Measurements from ENCODE around the gene ITGA5.

ITGA5 gene

DNA sequence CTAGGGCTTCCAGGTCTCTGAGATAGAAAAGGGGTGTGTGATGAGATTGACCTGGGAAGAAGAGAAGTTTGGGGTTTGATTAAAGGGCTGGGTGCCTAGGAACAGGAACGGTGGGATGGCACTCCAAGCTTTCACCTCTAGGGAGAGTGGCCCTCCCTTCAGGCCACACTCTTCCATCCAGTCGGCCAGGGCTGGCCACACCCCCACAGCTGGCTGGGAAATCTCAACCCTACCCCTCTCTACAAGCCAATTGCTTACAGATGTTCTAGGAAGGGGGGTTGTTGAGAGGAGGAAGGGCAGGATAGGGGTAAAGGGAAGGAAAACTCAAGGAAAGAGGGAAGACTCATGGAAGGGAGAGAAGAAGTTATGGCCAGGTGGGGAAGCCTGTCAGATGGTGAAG is 6.6 kb upstream of the ITGA5 start:
- TF ChIP-seq, protein P1, sequence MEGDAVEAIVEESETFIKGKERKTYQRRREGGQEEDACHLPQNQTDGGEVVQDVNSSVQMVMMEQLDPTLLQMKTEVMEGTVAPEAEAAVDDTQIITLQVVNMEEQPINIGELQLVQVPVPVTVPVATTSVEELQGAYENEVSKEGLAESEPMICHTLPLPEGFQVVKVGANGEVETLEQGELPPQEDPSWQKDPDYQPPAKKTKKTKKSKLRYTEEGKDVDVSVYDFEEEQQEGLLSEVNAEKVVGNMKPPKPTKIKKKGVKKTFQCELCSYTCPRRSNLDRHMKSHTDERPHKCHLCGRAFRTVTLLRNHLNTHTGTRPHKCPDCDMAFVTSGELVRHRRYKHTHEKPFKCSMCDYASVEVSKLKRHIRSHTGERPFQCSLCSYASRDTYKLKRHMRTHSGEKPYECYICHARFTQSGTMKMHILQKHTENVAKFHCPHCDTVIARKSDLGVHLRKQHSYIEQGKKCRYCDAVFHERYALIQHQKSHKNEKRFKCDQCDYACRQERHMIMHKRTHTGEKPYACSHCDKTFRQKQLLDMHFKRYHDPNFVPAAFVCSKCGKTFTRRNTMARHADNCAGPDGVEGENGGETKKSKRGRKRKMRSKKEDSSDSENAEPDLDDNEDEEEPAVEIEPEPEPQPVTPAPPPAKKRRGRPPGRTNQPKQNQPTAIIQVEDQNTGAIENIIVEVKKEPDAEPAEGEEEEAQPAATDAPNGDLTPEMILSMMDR (IDR thresholded peaks at IDR 0.05; ENCODE audit: insufficient read depth, missing control alignments) = no peak
- DNase-seq (ENCODE audit: insufficient read length, low spot score) = no peak
- FAIRE-seq = no peak

DNA sequence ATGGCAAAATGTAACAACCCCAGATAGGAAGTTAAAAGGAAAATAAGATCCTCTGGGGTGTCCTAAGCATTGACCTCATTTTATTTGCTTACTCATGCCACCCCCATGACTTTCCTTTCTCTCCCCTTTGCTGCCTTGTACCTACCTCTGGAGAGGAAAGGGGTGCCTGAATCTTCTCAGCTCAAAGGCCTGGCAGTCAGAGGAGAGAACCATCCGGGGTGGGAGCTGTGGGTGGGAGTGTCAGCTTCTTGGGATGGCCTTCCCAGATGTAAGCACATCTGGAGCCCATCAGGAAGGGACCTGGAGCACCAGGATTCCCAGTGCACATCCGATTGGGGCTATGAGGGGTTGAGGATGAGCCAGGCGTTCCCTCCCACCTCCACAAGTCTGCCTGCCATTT is 5.2 kb upstream of the ITGA5 start:
- TF ChIP-seq, protein P1 (IDR thresholded peaks at IDR 0.05; ENCODE audit: insufficient read depth, missing control alignments) = no peak
- no peak for FAIRE-seq

DNA sequence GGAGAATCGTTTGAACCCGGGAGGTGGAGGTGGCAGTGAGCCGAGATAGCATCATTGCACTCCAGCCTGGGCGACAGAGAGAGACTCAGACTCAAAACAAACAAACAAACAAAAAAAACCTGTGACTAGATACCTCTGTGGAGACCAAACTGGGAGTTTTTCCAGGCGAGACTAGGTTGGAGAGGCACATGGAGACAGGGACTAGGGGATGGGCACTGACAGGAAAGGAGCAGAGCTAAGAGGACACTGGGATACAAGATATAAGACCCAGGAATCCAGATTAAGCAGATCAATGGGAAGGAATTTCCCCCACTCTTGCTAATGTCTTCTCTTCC is 4.7 kb upstream of the ITGA5 start:
- DNase-seq (ENCODE audit: insufficient read length, low spot score) (no peak), FAIRE-seq (no peak)
- TF ChIP-seq, protein P1 (IDR thresholded peaks at IDR 0.05; ENCODE audit: insufficient read depth, missing control alignments) = no peak

More for the DNA sequence above, 5.2 kb upstream of the ITGA5 start:
- no peak for DNase-seq (ENCODE audit: insufficient read length, low spot score)

DNA sequence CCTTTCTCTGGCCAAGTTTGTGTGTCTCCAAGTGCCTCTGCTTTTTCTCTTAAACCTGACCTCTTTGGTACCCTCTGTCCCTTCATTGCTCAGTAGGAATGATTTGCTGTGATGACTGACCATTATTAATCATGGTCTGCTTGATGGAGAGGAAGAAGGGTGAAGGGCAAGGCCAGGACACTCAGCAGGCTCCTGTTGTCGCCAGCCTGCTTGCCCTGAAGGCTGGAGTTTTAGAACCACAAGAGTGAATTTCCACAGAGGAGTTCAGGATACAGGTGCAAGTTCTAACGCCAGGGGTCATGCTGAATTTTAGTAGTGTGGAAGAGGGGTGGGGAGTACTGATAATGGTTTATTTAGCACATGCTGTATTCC is 2.8 kb upstream of the ITGA5 start:
- no peak for FAIRE-seq
- TF ChIP-seq, protein P1 (IDR thresholded peaks at IDR 0.05; ENCODE audit: insufficient read depth, missing control alignments) = no peak
- no peak for DNase-seq (ENCODE audit: insufficient read length, low spot score)

DNA sequence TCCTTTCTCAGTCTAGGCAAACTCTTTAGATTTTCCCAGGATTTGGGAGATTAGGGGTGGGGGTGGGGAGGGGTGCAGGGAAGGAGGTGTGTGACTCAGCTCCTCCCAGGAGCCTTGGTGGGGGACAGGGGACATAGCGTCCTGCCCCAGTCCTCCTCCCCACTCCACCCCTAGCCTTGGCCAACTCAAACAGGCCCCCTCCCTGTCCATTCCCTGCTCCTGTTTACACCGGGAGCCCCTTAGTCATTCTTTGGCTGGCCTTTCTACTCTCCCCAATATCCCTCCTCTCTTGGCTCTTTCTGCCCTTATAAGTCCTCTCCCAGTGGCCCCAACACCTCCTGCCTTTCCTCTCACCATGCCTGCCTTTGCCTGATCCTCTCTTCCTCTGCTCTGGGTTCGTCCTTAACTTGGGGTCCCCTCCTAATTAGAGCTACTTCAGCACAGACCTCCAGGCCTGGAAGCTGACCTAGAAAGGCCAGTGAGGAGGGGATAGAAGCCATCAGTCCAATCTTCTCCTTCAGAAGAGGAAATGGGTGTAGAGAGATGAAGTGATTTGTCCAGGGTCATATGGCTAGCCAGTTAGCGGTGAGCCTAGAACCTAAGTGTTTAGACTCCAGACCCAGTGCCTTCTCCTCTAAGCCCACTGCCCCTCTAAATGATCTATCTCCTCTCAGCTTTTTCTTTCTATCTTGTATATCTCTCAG is 2.3 kb upstream of the ITGA5 start:
- no peak for DNase-seq (ENCODE audit: insufficient read length, low spot score)
- TF ChIP-seq, protein P1 (IDR thresholded peaks at IDR 0.05; ENCODE audit: insufficient read depth, missing control alignments) = no peak
- no peak for FAIRE-seq

DNA sequence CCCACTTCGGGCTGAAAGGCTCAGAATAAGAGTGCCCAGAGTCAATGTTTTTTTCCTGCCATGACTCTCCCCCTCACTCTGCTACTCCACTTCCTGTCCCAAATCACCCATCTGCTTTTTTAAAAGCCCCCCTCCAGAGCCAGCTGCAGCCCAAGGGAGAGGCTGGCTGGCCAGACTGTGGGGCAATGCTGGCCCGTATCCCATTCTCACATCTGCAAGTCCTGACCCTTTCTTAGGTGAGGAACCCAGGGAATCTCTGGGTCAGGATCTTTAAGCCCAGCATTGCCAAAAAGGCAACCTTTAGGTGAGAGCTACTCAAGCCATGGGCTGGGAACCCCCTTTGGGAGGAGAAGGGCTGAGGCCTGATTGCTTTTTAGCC is 1.7 kb upstream of the ITGA5 start:
- DNase-seq (ENCODE audit: insufficient read length, low spot score) = no peak
- TF ChIP-seq, protein P1 (IDR thresholded peaks at IDR 0.05; ENCODE audit: insufficient read depth, missing control alignments) = no peak
- no peak for FAIRE-seq

DNA sequence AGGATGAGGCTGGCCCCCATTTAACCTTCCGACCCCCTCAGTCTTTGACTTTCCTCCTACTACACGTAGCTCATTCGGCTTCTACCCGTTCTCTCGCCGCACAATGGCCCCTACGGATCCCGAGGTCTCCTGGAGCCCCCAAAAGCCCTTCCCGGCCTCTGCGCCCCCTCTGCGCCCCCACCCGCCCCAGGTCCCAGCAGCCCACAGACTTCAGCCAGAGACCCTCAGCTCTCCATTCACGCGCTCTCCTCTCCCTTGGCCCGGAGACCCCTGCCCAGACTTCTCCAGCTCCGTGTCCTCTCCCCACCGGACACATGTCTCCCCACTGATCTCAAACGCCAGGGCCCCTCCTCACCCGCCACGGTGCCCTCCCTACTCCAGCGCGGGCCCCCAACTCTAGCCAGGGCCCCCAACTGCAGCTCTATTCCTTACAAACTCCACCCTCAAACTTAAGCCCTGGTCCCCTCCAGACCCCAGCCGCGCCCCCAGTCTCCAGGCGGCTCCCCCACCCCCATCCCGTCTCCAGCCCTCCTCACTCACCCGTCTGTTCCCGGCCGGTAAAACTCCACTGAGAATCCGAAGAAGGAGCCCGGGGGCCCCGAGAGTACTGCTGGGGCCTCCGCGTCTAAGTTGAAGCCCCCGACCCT is 502 bp downstream of the ITGA5 start:
- no peak for FAIRE-seq

More for the DNA sequence above, 502 bp downstream of the ITGA5 start:
- no peak for DNase-seq (ENCODE audit: insufficient read length, low spot score)
- TF ChIP-seq, protein P1 (IDR thresholded peaks at IDR 0.05; ENCODE audit: insufficient read depth, missing control alignments) = no peak

All from D721Med (cell line).